Right atrium auricular region (tissue), 2 donors: ENCODE results near the gene PERM1. TPM values are rescaled to one million over a fixed set of nuclear protein-coding genes. Genes with fewer than 3 reads are reported as not detected.

ENCODE experiments used
- DNase-seq: peaks from one replicate; pipeline ENCODE4 v3.0.0-alpha.2; 2019; ENCODE audit warnings: low spot score
- H3K27ac ChIP-seq, 2 donors: fragments of 200-600 bp; sonication (generic); 1 replicate in 1 of 2; 2 replicates in 1 of 2; pipeline ENCODE4 v1.5.1; 2016 to 2019
- H3K27me3 ChIP-seq, 2 donors: fragments of 200-600 bp; sonication (generic); one replicate each; pipeline versions ENCODE4 v1.5.1 to v1.6.0; 2017 to 2019
- H3K36me3 ChIP-seq: fragments of 200-600 bp; sonication (generic); one replicate; pipeline ENCODE4 v1.5.1; 2016
- H3K4me1 ChIP-seq, 2 donors: fragments of 200-600 bp; sonication (generic); one replicate each; pipeline versions ENCODE4 v1.5.1 to v1.6.0; 2017 to 2019
- H3K4me3 ChIP-seq, 2 donors: fragments of 200-600 bp; sonication (generic); 1 replicate in 1 of 2; 2 replicates in 1 of 2; pipeline ENCODE4 v1.5.1; 2017 to 2019; ENCODE audit warnings: mild to moderate bottlenecking in 1 of 2, moderate library complexity in 1 of 2
- H3K9me3 ChIP-seq, 2 donors: fragments of 200-600 bp; sonication (generic); one replicate each; pipeline ENCODE4 v1.5.1; 2019
- total RNA-seq, 2 donors: library from RNA; depleted of rRNA; stranded (reverse); fragments of >200 nt; gene quantifications; one replicate each; pipeline ENCODE4 v1.1.0, GENCODE V29; 2016
- TF ChIP-seq, protein P1 (sequence below), 2 donors: fragments of 200-600 bp; sonication (generic); IDR thresholded peaks; one replicate each; pipeline ENCODE4 v1.5.1; 2019; ENCODE audit warnings: antibody characterized with exemption in 2 of 2

The PERM1 gene
- total RNA-seq, 2 donors from 2014 or later = 22.0 to 61.8 TPM

DNA sequence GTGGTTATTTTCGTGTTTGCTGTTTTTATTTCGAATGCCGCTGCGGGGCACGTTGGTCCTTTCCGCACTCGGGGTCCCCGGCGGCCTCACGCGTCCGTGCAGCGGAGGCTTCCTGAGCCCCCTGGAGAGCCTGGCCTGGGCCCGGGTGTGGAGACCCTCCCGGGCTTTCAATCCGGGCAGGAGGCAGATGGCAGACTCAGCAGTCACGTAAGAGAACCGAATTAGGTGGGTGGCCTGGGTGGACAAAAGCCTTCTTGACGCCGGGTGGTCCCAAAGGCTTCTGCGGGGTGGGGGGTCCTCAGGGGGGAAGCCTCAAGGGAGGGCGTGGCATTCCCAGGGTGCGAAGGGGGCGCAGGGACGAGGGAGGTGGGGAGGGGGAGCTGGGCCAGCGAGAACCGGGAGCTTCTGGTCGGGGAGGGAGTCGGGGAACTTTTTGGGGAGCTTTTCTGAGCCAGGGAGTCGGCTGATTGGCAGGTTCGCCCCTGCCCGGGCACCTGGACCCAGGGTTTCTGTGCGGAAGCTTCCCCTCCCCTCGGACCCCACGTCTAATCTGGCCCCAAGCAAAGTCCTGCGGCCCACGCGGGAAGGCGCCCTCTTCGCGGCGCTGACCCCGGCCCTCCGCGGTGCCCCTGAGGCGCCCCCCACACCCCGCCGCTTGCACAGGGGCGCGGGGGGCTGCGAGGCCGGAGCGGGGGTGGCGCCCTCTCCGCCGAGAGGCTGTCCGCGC is 19.3 kb upstream of the PERM1 start:
- Histone ChIP-seq H3K36me3 (no peaks in the 10 kb centered on the region), H3K4me1 (peaks cover 0 to 63% of the 10 kb centered on the region in 2 donors), H3K4me3 (peak overlapping the region; percentile 80 to 81), H3K27ac (peak overlapping the region; percentile 99), H3K9me3 (no peaks in the 10 kb centered on the region), H3K27me3 (no peaks in the 10 kb centered on the region)
- TF ChIP-seq, protein P1, sequence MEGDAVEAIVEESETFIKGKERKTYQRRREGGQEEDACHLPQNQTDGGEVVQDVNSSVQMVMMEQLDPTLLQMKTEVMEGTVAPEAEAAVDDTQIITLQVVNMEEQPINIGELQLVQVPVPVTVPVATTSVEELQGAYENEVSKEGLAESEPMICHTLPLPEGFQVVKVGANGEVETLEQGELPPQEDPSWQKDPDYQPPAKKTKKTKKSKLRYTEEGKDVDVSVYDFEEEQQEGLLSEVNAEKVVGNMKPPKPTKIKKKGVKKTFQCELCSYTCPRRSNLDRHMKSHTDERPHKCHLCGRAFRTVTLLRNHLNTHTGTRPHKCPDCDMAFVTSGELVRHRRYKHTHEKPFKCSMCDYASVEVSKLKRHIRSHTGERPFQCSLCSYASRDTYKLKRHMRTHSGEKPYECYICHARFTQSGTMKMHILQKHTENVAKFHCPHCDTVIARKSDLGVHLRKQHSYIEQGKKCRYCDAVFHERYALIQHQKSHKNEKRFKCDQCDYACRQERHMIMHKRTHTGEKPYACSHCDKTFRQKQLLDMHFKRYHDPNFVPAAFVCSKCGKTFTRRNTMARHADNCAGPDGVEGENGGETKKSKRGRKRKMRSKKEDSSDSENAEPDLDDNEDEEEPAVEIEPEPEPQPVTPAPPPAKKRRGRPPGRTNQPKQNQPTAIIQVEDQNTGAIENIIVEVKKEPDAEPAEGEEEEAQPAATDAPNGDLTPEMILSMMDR (IDR thresholded peaks at IDR 0.05) = no peak
- no peak for DNase-seq

DNA sequence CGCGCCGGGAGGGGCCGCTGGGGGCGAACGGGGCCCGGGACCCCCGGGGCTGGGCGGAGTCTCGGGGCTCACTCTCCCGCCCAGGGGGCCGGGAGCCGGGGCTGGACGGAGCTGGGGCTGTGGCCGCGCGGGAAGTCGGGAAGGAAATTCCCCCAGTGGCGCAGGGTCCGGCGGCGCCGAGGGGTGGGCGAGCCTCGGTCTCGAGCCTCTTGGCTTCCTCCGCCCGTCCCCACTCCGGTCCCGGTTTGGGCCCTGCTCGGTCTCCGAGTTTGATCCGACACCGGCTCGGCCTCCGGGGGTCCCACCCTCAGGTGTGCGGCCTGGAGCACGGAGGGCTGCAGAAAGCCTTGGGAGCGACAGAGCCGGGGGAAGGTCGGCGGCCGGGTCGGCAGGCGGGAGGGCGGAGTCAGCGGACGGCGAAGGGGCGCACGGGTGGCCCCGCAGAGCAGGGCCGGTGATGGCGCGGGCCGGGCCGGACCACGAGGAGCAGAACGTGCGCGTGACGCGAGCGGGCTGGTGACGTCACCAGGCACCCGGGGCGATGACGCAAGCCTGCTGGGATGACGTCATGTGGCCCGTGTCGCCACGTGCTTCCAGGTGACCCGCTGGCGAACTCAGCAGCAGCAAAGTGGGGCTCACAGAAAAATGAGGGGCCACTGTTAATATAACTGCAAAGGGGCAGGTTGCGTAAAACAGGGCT is 18.6 kb upstream of the PERM1 start:
- Histone ChIP-seq H3K27me3 (no peaks in the 10 kb centered on the region), H3K4me1 (peaks cover 0 to 56% of the 10 kb centered on the region in 2 donors)

DNA sequence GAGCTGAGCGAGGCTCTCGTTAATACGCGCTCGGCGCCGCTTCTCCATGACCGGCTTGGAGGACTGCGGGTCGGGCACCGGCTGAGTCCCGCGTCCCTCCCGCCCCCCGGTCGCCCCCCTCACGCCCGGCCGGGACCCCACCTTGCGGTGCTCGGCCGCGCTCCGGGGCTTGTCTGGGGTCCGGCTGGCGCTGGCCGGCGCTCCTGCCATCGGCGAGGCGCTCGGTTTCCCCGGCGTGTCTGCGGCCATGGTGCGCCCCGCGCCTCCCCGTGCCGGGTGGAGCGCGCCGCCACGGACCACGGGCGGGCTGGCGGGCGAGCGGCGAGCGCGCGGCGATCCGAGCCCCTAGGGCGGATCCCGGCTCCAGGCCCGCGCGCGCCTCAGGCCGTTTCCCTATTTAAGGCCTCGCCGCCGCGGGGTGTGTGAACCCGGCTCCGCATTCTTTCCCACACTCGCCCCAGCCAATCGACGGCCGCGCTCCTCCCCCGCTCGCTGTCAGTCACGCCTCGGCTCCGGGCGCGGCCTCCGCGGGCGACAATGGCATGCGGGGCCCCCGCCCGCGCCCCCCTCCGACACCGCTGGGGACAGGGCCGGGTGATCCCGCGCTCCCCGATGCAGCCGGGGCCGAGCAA is 17.9 kb upstream of the PERM1 start, which contains the start of gene HES4:
Gene HES4, minus strand, starts transcription at position 373 of the 632 bp plus-strand sequence. Its CDS starts 124 bp downstream, at position 249.
- TF ChIP-seq, protein P1 (IDR thresholded peaks at IDR 0.05) = no peak
- H3K36me3 ChIP-seq = no peaks in the 10 kb centered on the region
- no peaks in the 10 kb centered on the region for H3K9me3 ChIP-seq
- DNase-seq = peak; percentile 96
- peak within 1 kb of the TSS; percentile 99 for H3K27ac ChIP-seq
- peaks cover 0 to 49% of the 10 kb centered on the region in 2 donors for H3K4me1 ChIP-seq
- H3K27me3 ChIP-seq = no peaks in the 10 kb centered on the region
- peak within 1 kb of the TSS; percentile 80 to 81 for H3K4me3 ChIP-seq

More for the DNA sequence above, 18.6 kb upstream of the PERM1 start:
- H3K9me3 ChIP-seq = no peaks in the 10 kb centered on the region
- H3K4me3 ChIP-seq = peak overlapping the region; percentile 80 to 81
- DNase-seq = peak; percentile 86
- H3K27ac ChIP-seq = peak overlapping the region; percentile 99
- TF ChIP-seq, protein P1 (IDR thresholded peaks at IDR 0.05) = no peak
- no peaks in the 10 kb centered on the region for H3K36me3 ChIP-seq

DNA sequence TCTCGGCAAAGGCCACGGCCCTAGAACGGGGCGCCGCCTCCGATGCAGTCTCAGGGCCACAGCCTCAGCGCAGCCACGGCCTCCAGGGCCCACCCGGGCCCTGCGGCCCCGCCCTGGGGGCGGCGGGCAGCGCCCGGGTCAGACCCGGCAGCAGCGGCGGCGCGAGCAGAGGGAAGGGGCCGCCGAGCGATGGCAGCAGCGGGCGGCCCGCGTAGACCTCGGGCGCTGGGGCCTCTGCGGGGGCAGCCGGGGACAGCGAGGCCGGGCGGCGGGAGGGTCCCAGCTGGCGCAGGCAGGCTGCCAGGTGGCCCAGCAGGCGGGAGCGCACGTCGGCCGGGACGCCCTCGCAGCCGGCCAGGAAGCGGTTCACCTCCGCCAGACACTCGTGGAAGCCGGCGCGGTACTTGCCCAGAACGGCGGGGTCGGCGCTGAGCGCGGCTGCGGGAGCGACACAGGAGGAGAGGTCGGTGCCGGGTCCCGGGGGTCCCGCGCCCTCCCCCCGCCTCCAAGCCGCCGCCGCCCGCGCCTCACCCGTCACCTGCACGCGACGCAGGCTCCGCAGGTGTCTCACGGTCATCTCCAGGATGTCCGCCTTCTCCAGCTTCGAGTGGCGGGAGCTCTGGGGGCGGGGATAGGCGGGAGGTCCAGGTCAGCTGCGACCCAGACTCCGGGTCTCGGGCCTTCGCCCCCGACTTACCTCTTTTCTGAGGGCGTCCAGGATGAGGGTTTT is 17.3 kb upstream of the PERM1 start:
- H3K27me3 ChIP-seq = no peaks in the 10 kb centered on the region
- H3K9me3 ChIP-seq = no peaks in the 10 kb centered on the region
- H3K4me3 ChIP-seq = peak overlapping the region; percentile 80 to 81
- TF ChIP-seq, protein P1 (IDR thresholded peaks at IDR 0.05) = no peak
- no peaks in the 10 kb centered on the region for H3K36me3 ChIP-seq
- peaks cover 0 to 43% of the 10 kb centered on the region in 2 donors for H3K4me1 ChIP-seq
- peak overlapping the region; percentile 99 for H3K27ac ChIP-seq
- no peak for DNase-seq

DNA sequence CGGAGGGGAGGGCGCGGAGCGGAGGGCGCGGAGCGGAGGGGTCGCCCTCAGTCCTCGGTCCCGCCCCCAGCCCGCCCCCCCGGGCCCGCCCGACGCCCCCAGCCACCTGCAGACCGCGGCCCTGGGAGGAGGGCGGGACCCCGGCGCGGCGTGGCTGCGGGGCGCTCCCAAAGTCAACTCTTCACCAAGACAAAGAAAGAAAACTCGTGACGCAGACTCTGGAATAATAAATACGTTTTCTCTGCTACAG is 16.8 kb upstream of the PERM1 start:
- Histone ChIP-seq H3K27me3 (no peaks in the 10 kb centered on the region), H3K4me1 (peaks cover 0 to 41% of the 10 kb centered on the region in 2 donors), H3K27ac (peak overlapping the region; percentile 99), H3K4me3 (peak overlapping the region; percentile 80 to 81), H3K36me3 (no peaks in the 10 kb centered on the region), H3K9me3 (no peaks in the 10 kb centered on the region)
- DNase-seq = no peak
- TF ChIP-seq, protein P1 (IDR thresholded peaks at IDR 0.05) = no peak
